Gastrocnemius medialis (tissue), 4 donors: ENCODE measurements around the gene C3.
"Not testable (repeated sequence)": the region's sequence is repeated elsewhere in the genome, so short reads cannot be mapped to it uniquely, and the experiment has no call there.

ENCODE experiments used
- POLR2A ChIP-seq, 2 donors: fragments of 450-650 bp; IDR thresholded peaks; one replicate each; pipeline ENCODE4 v1.6.1; 2017; ENCODE audit warnings: antibody characterized with exemption in 2 of 2, mild to moderate bottlenecking in 2 of 2, moderate library complexity in 2 of 2
- TF ChIP-seq, protein P1 (sequence below), 5 experiments: fragments of 450-650 bp in 3 of 5; fragments of 200-600 bp in 2 of 5; sonication (generic) in 2 of 5; IDR thresholded peaks in 4 of 5; conservative IDR thresholded peaks in 1 of 5; 1 replicate in 4 of 5; 2 replicates in 1 of 5; pipeline ENCODE4 v1.5.1; 2016 to 2019; ENCODE audit warnings: antibody characterized with exemption in 5 of 5, mild to moderate bottlenecking in 3 of 5, moderate library complexity in 3 of 5

DNA sequence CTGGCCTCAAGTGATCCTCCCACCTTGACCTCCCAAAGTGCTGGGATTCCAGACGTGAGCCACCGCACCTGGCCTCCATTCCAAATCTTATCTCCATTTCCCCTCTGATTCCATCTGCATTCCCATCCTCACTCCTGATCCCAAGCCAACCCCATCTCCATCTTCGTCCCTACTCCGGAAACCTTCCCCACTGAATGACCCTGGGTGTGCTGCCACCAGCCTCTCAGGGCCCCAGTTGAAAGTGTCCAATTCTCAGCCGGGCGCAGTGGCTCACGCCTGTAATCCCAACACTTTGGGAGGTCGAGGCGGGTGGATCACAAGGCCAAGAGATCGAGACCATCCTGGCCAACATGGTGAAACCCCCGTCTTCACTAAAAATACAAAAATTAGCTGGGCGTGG, 11.5 kb downstream of the C3 start:
- TF ChIP-seq POLR2A (IDR thresholded peaks at IDR 0.05): not testable (repeated sequence)
- TF ChIP-seq, protein P1, sequence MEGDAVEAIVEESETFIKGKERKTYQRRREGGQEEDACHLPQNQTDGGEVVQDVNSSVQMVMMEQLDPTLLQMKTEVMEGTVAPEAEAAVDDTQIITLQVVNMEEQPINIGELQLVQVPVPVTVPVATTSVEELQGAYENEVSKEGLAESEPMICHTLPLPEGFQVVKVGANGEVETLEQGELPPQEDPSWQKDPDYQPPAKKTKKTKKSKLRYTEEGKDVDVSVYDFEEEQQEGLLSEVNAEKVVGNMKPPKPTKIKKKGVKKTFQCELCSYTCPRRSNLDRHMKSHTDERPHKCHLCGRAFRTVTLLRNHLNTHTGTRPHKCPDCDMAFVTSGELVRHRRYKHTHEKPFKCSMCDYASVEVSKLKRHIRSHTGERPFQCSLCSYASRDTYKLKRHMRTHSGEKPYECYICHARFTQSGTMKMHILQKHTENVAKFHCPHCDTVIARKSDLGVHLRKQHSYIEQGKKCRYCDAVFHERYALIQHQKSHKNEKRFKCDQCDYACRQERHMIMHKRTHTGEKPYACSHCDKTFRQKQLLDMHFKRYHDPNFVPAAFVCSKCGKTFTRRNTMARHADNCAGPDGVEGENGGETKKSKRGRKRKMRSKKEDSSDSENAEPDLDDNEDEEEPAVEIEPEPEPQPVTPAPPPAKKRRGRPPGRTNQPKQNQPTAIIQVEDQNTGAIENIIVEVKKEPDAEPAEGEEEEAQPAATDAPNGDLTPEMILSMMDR (IDR thresholded peaks at IDR 0.05 in 4 of 5, conservative IDR thresholded peaks at IDR 0.05 in 1 of 5): not testable (repeated sequence)
